ENCODE data around the gene ZDHHC16.

Gene ZDHHC16

GRCh38 chr10:97454330-97455036 lies 8.5 kb downstream of the ZDHHC16 start:
- H3K27ac ChIP-seq = no peak overlapping the region
- no peak for TF ChIP-seq ZFX (IDR thresholded peaks at IDR 0.05; ENCODE audit: borderline replicate concordance)
- no peak for TF ChIP-seq CTCF (IDR thresholded peaks at IDR 0.05)

DNA sequence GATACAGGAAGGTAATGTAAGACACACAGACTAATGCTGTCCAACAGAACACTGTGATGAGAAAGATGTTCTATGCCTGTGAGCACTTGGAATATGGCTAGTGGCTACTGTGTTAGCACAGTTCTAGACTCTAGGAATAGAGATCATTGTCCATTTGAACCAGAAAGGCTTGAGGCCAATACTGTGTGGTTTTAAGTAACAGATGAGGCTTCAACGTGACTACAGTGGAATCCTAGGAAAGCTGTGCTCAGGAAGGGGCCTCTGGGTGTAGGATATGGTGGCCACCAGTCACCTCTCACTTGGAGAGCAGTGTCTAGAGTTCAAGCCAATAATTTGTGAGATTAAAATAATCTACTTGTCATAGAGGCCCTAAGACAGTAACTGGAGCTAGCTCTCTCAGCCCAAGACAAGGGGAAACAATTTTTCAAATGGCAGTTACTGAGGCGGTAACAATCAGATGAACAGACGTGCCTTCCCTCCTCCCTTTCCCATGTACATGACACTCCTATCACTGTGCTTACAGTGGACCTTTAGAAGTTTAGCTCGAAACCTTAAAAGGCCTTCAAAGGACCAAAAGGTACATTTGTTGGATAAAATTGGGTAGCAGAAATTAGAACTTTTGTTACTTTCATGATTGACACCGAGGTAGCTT lies 10.2 kb downstream of the ZDHHC16 start:
- H3K27ac ChIP-seq = no peak overlapping the region
- TF ChIP-seq ZFX (IDR thresholded peaks at IDR 0.05; ENCODE audit: borderline replicate concordance) = no peak
- no peak for TF ChIP-seq CTCF (IDR thresholded peaks at IDR 0.05)

- H3K27ac ChIP-seq = no peak overlapping the region
Measured at GRCh38 chr10:97456686-97457065, 10.7 kb downstream of the ZDHHC16 start.

GRCh38 chr10:97459111-97459510 lies 13.1 kb downstream of the ZDHHC16 start:
- H3K27ac ChIP-seq = no peak overlapping the region
- TF ChIP-seq ZFX (IDR thresholded peaks at IDR 0.05; ENCODE audit: borderline replicate concordance) = no peak
- no peak for TF ChIP-seq CTCF (IDR thresholded peaks at IDR 0.05)

More at GRCh38 chr10:97456686-97457065, 10.7 kb downstream of the ZDHHC16 start:
- TF ChIP-seq ZFX (IDR thresholded peaks at IDR 0.05; ENCODE audit: borderline replicate concordance) = no peak
- no peak for TF ChIP-seq CTCF (IDR thresholded peaks at IDR 0.05)

- H3K27ac ChIP-seq = no peak overlapping the region
- TF ChIP-seq CTCF (IDR thresholded peaks at IDR 0.05) = no peak
- no peak for TF ChIP-seq ZFX (IDR thresholded peaks at IDR 0.05; ENCODE audit: borderline replicate concordance)
Measured at GRCh38 chr10:97459933-97460332, 14.0 kb downstream of the ZDHHC16 start.

GRCh38 chr10:97462309-97462708 lies 16.3 kb downstream of the ZDHHC16 start:
- TF ChIP-seq CTCF (IDR thresholded peaks at IDR 0.05) (no peak), ZFX (IDR thresholded peaks at IDR 0.05; ENCODE audit: borderline replicate concordance) (no peak)
- H3K27ac ChIP-seq = no peak overlapping the region
